T-cell (primary cell): Measurements from ENCODE around the gene ARHGAP15. TPM values are rescaled to one million over a fixed set of nuclear protein-coding genes. Genes with fewer than 3 reads are reported as not detected.

Source experiments
- ATAC-seq, 4 experiments: fragments of 200-7000 bp in 3 of 4; fragments of 150-1000 bp in 1 of 4; cut with Tn5 transposase; replicated peaks in 1 of 4; 1 replicate in 3 of 4; 2 replicates in 1 of 4; pipeline ENCODE4 v1.10.0; 2021; ENCODE audit warnings: moderate library complexity in 3 of 4, mild to moderate bottlenecking in 2 of 4, moderate number of reproducible peaks in 1 of 4
- CTCF ChIA-PET, 2 donors: fragments of 300-600 bp; sonication (Branson Sonifier 250); formaldehyde crosslinking; loops; one replicate each; lab custom pipeline; 2022; ENCODE audit warnings: antibody characterized with exemption in 2 of 2; lab: Charles Lee
- POLR2A ChIA-PET, 2 donors: fragments of 300-600 bp; sonication (Branson Sonifier 250); formaldehyde crosslinking; loops; one replicate each; lab custom pipeline; 2022; ENCODE audit warnings: antibody characterized with exemption in 2 of 2; lab: Charles Lee
- DNase-seq, 35 experiments: peaks; one replicate each; pipeline versions ENCODE4 v3.0.0 to v3.0.0-alpha.2; 2013 to 2023
- H3K27ac ChIP-seq: one replicate; pipeline ENCODE4 v1.5.1; 2013; ENCODE audit warnings: low read length
- H3K27me3 ChIP-seq, 2 experiments: replicated peaks in 1 of 2; 1 replicate in 1 of 2; 2 replicates in 1 of 2; pipeline versions ENCODE4 v1.6.1 to v1.7.0; 2013; ENCODE audit warnings: low read length in 1 of 2, mixed read lengths in 1 of 2; ENCODE audit not compliant: control insufficient read depth in 2 of 2, insufficient read depth in 2 of 2; ENCODE audit errors: extremely low read depth in 1 of 2
- H3K36me3 ChIP-seq, 2 donors: 1 replicate in 1 of 2; 2 replicates in 1 of 2; pipeline versions ENCODE4 v1.6.1 to v1.7.0; 2013; ENCODE audit warnings: low read length in 1 of 2; ENCODE audit not compliant: control insufficient read depth in 2 of 2, insufficient read depth in 1 of 2; ENCODE audit errors: extremely low read depth in 1 of 2
- H3K4me1 ChIP-seq, 2 experiments: 1 replicate in 1 of 2; 2 replicates in 1 of 2; pipeline versions ENCODE4 v1.6.1 to v1.7.0; 2013; ENCODE audit warnings: low read length in 2 of 2, mixed read lengths in 1 of 2; ENCODE audit not compliant: insufficient read depth in 2 of 2, control insufficient read depth in 1 of 2; ENCODE audit errors: extremely low read depth in 1 of 2
- H3K4me3 ChIP-seq, 2 donors: 1 replicate in 1 of 2; 2 replicates in 1 of 2; pipeline versions ENCODE4 v1.5.1 to v1.7.0; 2013; ENCODE audit warnings: mild to moderate bottlenecking in 2 of 2, low read length in 1 of 2, moderate library complexity in 1 of 2; ENCODE audit not compliant: control insufficient read depth in 1 of 2; ENCODE audit errors: extremely low read depth in 1 of 2
- H3K9me3 ChIP-seq: 2 replicates; pipeline ENCODE4 v1.7.0; 2013
- H3K27ac Mint-ChIP-seq, 2 donors: one replicate each; pipeline ENCODE4 v1.8.0; 2020 to 2021; ENCODE audit warnings: mild to moderate bottlenecking in 2 of 2, mixed read lengths in 2 of 2
- H3K27me3 Mint-ChIP-seq, 2 donors: one replicate each; pipeline ENCODE4 v1.8.0; 2021 to 2022; ENCODE audit warnings: mixed read lengths in 2 of 2
- H3K36me3 Mint-ChIP-seq: one replicate; pipeline ENCODE4 v1.8.0; 2021; ENCODE audit warnings: mixed read lengths
- H3K4me1 Mint-ChIP-seq, 3 donors: one replicate each; pipeline ENCODE4 v1.8.0; 2020 to 2022; ENCODE audit warnings: mixed read lengths in 3 of 3, mild to moderate bottlenecking in 1 of 3
- H3K4me3 Mint-ChIP-seq, 3 donors: one replicate each; pipeline ENCODE4 v1.8.0; 2020 to 2022; ENCODE audit warnings: mild to moderate bottlenecking in 3 of 3, mixed read lengths in 3 of 3, moderate library complexity in 3 of 3
- H3K9me3 Mint-ChIP-seq, 3 donors: one replicate each; pipeline ENCODE4 v1.8.0; 2020 to 2022; ENCODE audit warnings: mixed read lengths in 3 of 3
- WGBS: methylation state at CpG from one replicate; pipeline ENCODE4 v1.1.5; 2013; ENCODE audit warnings: missing lambda C conversion rate; ENCODE audit not compliant: insufficient coverage; 5-methylcytosine and 5-hydroxymethylcytosine counted together
- total RNA-seq, 35 experiments: library from RNA in 6 of 35; stranded (reverse) in 6 of 35; fragments of 120-200 nt in 1 of 35; gene quantifications; one replicate each; pipeline versions ENCODE4 v1.2.1 to v1.2.4 and lab custom pipeline; 2013 to 2026

ARHGAP15 gene
- total RNA-seq, 5 donors from 2014 or later (not counting 1 experiment from before 2014, with no cell fraction given) = 154 to 271 (median 188) TPM

DNA sequence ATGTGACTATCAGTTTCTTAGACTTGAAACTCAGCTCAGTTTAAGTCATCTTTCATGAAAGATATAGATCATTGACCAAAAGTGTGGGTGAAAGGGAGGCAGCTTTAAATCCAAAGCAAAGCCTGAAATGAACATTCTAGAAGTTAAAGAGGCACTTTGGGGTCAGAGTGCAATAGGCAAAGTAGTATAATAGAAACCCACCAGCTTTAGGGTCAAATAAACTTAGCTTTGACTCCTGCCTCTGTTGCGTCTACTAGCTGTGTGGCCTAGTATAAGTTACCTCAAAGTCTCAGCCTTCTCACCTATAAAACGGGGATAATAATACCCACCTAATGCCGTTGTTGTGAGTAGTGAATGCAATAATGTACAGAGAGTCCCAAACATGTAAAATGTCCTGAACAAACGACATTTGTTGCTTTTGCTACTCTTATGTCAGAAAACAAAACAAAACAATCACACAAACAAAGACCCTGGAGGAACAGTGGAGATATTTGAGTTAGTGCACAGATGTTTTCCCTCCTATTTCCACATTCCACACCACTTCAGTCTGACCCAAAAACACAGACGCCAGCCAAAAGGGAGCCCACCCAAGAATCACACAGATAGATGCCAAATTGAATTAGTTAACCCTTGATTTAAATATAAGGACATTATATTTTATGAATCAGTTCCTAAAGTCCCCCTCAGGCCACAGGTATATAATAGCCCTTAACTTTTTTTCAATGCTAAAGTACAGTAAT lies 657.0 kb downstream of the ARHGAP15 start:
- H3K9me3 Mint-ChIP-seq = no peaks in the 10 kb centered on the region
- no peaks in the 10 kb centered on the region for H3K4me1 Mint-ChIP-seq
- no peaks in the 10 kb centered on the region for H3K9me3 ChIP-seq
- CTCF ChIA-PET = no interaction called here
- H3K36me3 ChIP-seq = no peaks in the 10 kb centered on the region
- no peak overlapping the region for H3K4me3 Mint-ChIP-seq
- H3K4me1 ChIP-seq = no peaks in the 10 kb centered on the region
- no CpG with 5 or more reads among the region's 5 CpGs for WGBS
- H3K27ac Mint-ChIP-seq = no peak overlapping the region
- H3K36me3 Mint-ChIP-seq = no peaks in the 10 kb centered on the region
- no peak overlapping the region for H3K4me3 ChIP-seq
- H3K27ac ChIP-seq = no peak overlapping the region
- POLR2A ChIA-PET = no interaction called here
- H3K27me3 ChIP-seq = no peaks in the 10 kb centered on the region
- no peak for DNase-seq
- no peak for ATAC-seq
- H3K27me3 Mint-ChIP-seq = peaks cover 17% of the 10 kb centered on the region in 2 donors

DNA sequence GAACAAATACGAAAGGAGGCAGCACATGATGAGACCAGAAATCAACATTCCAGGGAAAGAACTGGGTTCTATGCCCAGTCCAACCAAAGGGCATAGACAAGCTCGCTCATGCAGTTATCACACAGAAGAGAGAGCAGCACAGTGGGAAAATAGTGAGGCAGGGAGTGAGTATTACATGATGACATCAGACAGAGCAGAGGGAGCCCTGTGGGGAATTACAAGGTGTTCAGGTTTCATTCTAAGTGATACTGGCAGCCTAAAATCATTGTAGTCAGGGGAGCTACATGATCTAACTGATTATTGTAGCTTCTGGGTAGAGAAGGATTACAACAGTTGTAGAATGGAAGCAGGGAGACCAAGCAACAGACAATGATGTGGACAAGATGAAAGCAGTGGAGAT lies 658.5 kb downstream of the ARHGAP15 start:
- no peaks in the 10 kb centered on the region for H3K4me1 Mint-ChIP-seq
- ChIA-PET CTCF (interaction anchor here in 1 of 2 donors (0.6 kb wide), 1 partner anchor 273 kb away, joined by 3 read pairs; no protein-coding TSS in a partner anchor), POLR2A (no interaction called here)
- no peak overlapping the region for H3K4me3 Mint-ChIP-seq
- no peaks in the 10 kb centered on the region for H3K9me3 Mint-ChIP-seq
- Histone ChIP-seq H3K4me1 (no peaks in the 10 kb centered on the region), H3K27ac (no peak overlapping the region), H3K9me3 (no peaks in the 10 kb centered on the region), H3K4me3 (no peak overlapping the region), H3K36me3 (no peaks in the 10 kb centered on the region), H3K27me3 (no peaks in the 10 kb centered on the region)
- DNase-seq (no peak), ATAC-seq (no peak)
- 92% methylated on average over 2 of the region's 2 CpGs for WGBS
- H3K27me3 Mint-ChIP-seq = peaks cover 17% of the 10 kb centered on the region in 2 donors
- no peaks in the 10 kb centered on the region for H3K36me3 Mint-ChIP-seq
- H3K27ac Mint-ChIP-seq = no peak overlapping the region

DNA sequence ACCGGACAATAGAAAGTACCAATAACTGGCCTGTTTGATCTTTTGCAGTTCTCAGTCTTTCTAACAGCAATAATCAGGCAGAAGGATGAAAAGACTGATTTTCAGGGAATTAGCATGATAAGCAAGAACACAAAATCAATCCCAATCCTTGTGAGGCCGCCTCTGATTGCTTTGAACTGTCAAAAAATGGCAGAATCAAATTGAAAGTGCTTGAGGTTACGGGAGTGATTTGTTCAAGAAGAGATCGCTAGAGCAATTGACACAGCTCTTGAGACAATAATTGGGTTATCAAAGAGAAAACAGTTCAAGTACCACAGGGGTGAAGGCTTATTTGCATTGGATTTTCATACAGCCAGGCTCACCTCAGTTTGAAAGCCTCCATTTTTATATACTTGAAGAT lies 663.4 kb downstream of the ARHGAP15 start:
- H3K36me3 ChIP-seq = no peaks in the 10 kb centered on the region
- ChIA-PET CTCF (no interaction called here), POLR2A (no interaction called here)
- ATAC-seq = no peak
- H3K4me1 ChIP-seq = no peaks in the 10 kb centered on the region
- no peak for DNase-seq
- 73% methylated on average over 2 of the region's 4 CpGs for WGBS
- Mint-ChIP-seq H3K27ac (no peak overlapping the region), H3K27me3 (peaks cover 13 to 15% of the 10 kb centered on the region in 2 donors), H3K4me1 (no peaks in the 10 kb centered on the region), H3K4me3 (no peak overlapping the region), H3K36me3 (no peaks in the 10 kb centered on the region), H3K9me3 (no peaks in the 10 kb centered on the region)
- no peaks in the 10 kb centered on the region for H3K27me3 ChIP-seq
- no peak overlapping the region for H3K4me3 ChIP-seq
- no peak overlapping the region for H3K27ac ChIP-seq
- H3K9me3 ChIP-seq = no peaks in the 10 kb centered on the region

DNA sequence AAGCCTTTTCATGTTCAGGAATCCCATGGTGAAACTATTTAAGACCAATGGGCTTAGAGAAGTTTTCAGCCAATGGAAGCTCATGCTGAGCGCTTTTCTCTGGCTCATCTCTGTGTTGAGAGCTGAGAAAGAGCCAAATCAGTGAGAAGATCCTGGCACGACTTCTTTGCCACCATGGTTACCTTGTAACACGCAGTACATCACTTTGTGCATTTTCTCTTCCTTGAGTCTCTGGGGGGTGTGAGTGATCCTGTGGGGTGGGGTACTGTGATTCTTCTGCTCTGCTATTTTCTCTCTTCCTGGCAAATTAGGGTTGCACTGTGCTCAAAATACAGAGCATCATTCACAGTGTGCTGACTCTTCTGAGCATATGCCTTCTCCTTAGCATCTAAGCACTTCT lies 664.2 kb downstream of the ARHGAP15 start:
- Histone ChIP-seq H3K9me3 (no peaks in the 10 kb centered on the region), H3K36me3 (no peaks in the 10 kb centered on the region), H3K4me1 (no peaks in the 10 kb centered on the region), H3K27me3 (no peaks in the 10 kb centered on the region), H3K4me3 (no peak overlapping the region), H3K27ac (no peak overlapping the region)
- ATAC-seq = no peak
- Mint-ChIP-seq H3K27me3 (peaks cover 5 to 12% of the 10 kb centered on the region in 2 donors), H3K27ac (no peak overlapping the region), H3K4me3 (no peak overlapping the region), H3K9me3 (no peaks in the 10 kb centered on the region), H3K4me1 (no peaks in the 10 kb centered on the region), H3K36me3 (no peaks in the 10 kb centered on the region)
- ChIA-PET CTCF (no interaction called here), POLR2A (no interaction called here)
- WGBS = 90% methylated on average over 3 of the region's 3 CpGs
- DNase-seq = no peak

DNA sequence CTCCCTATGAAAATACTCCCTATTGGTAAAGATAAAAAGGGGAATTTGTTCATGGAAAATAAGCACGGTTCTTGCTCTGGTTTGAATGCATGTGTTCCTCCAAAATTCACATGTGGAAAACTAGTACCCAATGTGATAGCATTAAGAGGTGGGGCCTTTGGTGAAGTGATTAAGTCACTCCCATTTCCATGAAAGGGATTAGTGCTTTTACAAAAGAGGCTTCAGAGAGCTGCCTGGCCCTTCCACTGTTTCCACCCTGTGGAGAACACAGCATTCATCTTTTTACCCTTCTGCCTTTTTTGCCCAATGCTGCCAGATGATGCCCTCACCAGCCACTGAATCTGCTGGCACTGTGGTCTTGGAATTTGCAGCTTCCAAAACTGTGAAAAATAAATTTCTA lies 666.8 kb downstream of the ARHGAP15 start:
- Mint-ChIP-seq H3K9me3 (no peaks in the 10 kb centered on the region), H3K27ac (no peak overlapping the region), H3K4me1 (no peaks in the 10 kb centered on the region), H3K36me3 (no peaks in the 10 kb centered on the region), H3K4me3 (no peak overlapping the region), H3K27me3 (peaks cover 0 to 1% of the 10 kb centered on the region in 2 donors)
- no CpG with 5 or more reads among the region's 1 CpG for WGBS
- no peaks in the 10 kb centered on the region for H3K4me1 ChIP-seq
- CTCF ChIA-PET = no interaction called here
- no peak overlapping the region for H3K27ac ChIP-seq
- DNase-seq = no peak
- no peaks in the 10 kb centered on the region for H3K9me3 ChIP-seq
- no peaks in the 10 kb centered on the region for H3K36me3 ChIP-seq
- H3K27me3 ChIP-seq = no peaks in the 10 kb centered on the region
- no peak for ATAC-seq
- POLR2A ChIA-PET = interaction anchor here in 1 of 2 donors (0.6 kb wide), 1 partner anchor 478 kb away, joined by 3 read pairs; no protein-coding TSS in a partner anchor
- H3K4me3 ChIP-seq = no peak overlapping the region

DNA sequence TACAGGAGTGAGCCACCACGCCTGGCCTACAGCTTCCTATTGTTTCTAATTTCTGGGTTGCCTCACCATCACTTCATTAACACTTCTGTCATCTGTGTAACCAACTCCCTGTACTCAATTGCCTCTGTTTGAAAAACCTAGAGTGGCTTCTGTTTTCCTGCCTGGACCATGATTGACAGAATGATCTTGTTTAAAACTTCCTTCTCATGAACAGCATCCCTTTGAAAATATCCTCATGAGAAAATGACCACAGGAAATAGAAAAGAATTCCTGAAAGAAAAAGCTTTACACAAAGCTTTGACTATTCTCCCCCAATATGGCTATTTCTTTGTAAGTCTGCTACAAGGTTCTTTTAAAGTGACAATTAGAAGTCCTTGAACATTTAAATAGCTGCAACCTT lies 672.3 kb downstream of the ARHGAP15 start:
- POLR2A ChIA-PET = interaction anchor here in 1 of 2 donors (0.6 kb wide), 1 partner anchor 332 kb away, joined by 4 read pairs; no protein-coding TSS in a partner anchor
- Histone ChIP-seq H3K27me3 (no peaks in the 10 kb centered on the region), H3K4me1 (no peaks in the 10 kb centered on the region), H3K9me3 (no peaks in the 10 kb centered on the region), H3K36me3 (no peaks in the 10 kb centered on the region), H3K27ac (no peak overlapping the region), H3K4me3 (no peak overlapping the region)
- WGBS = 73% methylated on average over 1 of the region's 1 CpG
- H3K27me3 Mint-ChIP-seq = peaks cover 0 to 11% of the 10 kb centered on the region in 2 donors
- H3K27ac Mint-ChIP-seq = no peak overlapping the region
- ATAC-seq = no peak
- CTCF ChIA-PET = no interaction called here
- no peak overlapping the region for H3K4me3 Mint-ChIP-seq
- H3K9me3 Mint-ChIP-seq = no peaks in the 10 kb centered on the region
- DNase-seq = no peak
- H3K4me1 Mint-ChIP-seq = peaks cover 0 to 9% (median 9%) of the 10 kb centered on the region in 3 donors
- no peaks in the 10 kb centered on the region for H3K36me3 Mint-ChIP-seq
